ENCODE measurements around the gene EPB41L2.

DNA sequence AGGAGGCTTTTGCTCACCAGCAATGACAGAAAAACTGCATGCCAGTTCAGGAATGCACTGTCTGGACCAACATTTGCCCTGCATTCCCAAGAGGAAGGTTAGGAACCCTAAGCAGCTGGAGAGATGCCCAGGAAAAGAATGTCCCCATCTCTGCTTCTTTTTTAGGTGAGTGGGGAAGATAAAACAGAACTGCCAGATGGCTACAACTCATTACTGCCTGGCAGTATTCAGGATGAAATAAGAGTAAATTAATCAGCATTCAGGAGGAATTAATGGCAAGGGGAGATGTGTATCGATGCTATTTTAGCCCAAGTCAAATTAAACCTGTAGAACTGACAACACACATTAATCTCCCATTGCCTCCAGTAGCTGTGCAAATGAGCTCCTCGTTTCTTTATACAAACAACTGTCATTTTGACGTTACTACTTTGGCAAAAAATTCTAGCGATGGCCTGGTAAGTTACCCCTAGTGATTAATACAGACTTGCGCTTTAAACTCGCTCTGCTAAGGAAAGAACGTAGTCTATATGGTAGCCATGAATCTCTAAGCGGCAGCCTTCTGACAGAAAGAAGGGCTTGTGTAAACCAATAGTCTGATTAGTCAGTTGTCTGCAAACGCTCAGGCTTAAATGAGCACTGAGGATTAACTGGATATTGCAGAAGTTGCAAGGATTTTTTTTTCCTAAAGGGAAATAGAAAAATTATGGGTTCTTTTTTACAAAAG lies 252.6 kb downstream of the EPB41L2 start:
- TF ChIP-seq, protein P1, sequence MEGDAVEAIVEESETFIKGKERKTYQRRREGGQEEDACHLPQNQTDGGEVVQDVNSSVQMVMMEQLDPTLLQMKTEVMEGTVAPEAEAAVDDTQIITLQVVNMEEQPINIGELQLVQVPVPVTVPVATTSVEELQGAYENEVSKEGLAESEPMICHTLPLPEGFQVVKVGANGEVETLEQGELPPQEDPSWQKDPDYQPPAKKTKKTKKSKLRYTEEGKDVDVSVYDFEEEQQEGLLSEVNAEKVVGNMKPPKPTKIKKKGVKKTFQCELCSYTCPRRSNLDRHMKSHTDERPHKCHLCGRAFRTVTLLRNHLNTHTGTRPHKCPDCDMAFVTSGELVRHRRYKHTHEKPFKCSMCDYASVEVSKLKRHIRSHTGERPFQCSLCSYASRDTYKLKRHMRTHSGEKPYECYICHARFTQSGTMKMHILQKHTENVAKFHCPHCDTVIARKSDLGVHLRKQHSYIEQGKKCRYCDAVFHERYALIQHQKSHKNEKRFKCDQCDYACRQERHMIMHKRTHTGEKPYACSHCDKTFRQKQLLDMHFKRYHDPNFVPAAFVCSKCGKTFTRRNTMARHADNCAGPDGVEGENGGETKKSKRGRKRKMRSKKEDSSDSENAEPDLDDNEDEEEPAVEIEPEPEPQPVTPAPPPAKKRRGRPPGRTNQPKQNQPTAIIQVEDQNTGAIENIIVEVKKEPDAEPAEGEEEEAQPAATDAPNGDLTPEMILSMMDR (IDR thresholded peaks at IDR 0.05; ENCODE audit: low read depth, low read length), result no peak
- TF ChIP-seq EZH2phosphoT487 (IDR thresholded peaks at IDR 0.05; ENCODE audit: low read depth), result no peak
